Left colon (tissue), 2 donors: ENCODE data around the gene VGLL4. TPM values are rescaled to one million over a fixed set of nuclear protein-coding genes. Genes with fewer than 3 reads are reported as not detected.

Experiments used
- ATAC-seq: fragments of 200-7000 bp; cut with Tn5 transposase; one replicate; pipeline ENCODE4 v1.9.1; 2020; ENCODE audit warnings: mild to moderate bottlenecking, moderate library complexity
- DNase-seq, 2 donors: peaks; one replicate each; pipeline ENCODE4 v3.0.0-alpha.2; 2020
- intact Hi-C, 2 donors: fragments of 100-400 bp; cut with DNase I in 1 of 2; cut with micrococcal nuclease in 1 of 2; formaldehyde crosslinking; loops; one replicate each; pipeline versions ENCODE4 v1.11.2 to v1.14.0; 2022; cut with DNase I, micrococcal nuclease
- total RNA-seq, 2 donors: library from RNA; stranded (reverse); fragmentation: NEBNext Ultra II Directional; extraction: Animal tissue kit (Norgen Biotek cat#: 25700); gene quantifications; one replicate each; pipeline ENCODE4 v1.2.1, GENCODE V29; 2021
- donor health status: DM: no; HTN: no; CAD: no.
- donor health status: DM: yes; HTN: yes; CAD: no.

The VGLL4 gene
- total RNA-seq, 2 donors from 2014 or later, result 52.7 to 53.4 TPM

- ATAC-seq, result no peak
- intact Hi-C loops, result loop anchor here in 1 of 2 donors (10.0 kb wide), 1 partner anchor 71 kb away; no protein-coding TSS in a partner anchor
- DNase-seq, result no peak
Observed at GRCh38 chr3:11563159-11563864, 80.4 kb downstream of the VGLL4 start.

GRCh38 chr3:11562277-11562881 lies 81.3 kb downstream of the VGLL4 start:
- intact Hi-C loops, result loop anchor here in 1 of 2 donors (10.0 kb wide), 1 partner anchor 72 kb away; no protein-coding TSS in a partner anchor
- ATAC-seq (no peak), DNase-seq (no peak)

GRCh38 chr3:11560746-11561145 lies 83.0 kb downstream of the VGLL4 start:
- no peak for ATAC-seq
- intact Hi-C loops, result loop anchor here in 1 of 2 donors (10.0 kb wide), 1 partner anchor 74 kb away; no protein-coding TSS in a partner anchor
- DNase-seq, result no peak

GRCh38 chr3:11559816-11560633 lies 83.7 kb downstream of the VGLL4 start:
- intact Hi-C loops, result loop anchor here in 1 of 2 donors (10.0 kb wide), 1 partner anchor 75 kb away; no protein-coding TSS in a partner anchor

GRCh38 chr3:11558918-11559815 lies 84.5 kb downstream of the VGLL4 start:
- DNase-seq, result no peak
- no peak for ATAC-seq
- intact Hi-C loops, result no loop called here

More at GRCh38 chr3:11559816-11560633, 83.7 kb downstream of the VGLL4 start:
- DNase-seq, result no peak
- ATAC-seq, result no peak

GRCh38 chr3:11558411-11558903 lies 85.3 kb downstream of the VGLL4 start:
- ATAC-seq (no peak), DNase-seq (no peak)

GRCh38 chr3:11558002-11558401 lies 85.7 kb downstream of the VGLL4 start:
- intact Hi-C loops, result no loop called here
- no peak for DNase-seq
- ATAC-seq, result no peak

More at GRCh38 chr3:11558411-11558903, 85.3 kb downstream of the VGLL4 start:
- intact Hi-C loops, result no loop called here

- no peak for DNase-seq
- intact Hi-C loops, result no loop called here
- peak; percentile 65 for ATAC-seq
Observed at GRCh38 chr3:11556851-11557644, 86.7 kb downstream of the VGLL4 start.

- no peak for DNase-seq
- ATAC-seq, result no peak
- intact Hi-C loops, result no loop called here
Observed at GRCh38 chr3:11555881-11556633, 87.7 kb downstream of the VGLL4 start.

- ATAC-seq, result no peak
- intact Hi-C loops, result no loop called here
- DNase-seq, result no peak
Observed at GRCh38 chr3:11555211-11555782, 88.4 kb downstream of the VGLL4 start.

- intact Hi-C loops, result no loop called here
- DNase-seq (no peak), ATAC-seq (no peak)
Observed at GRCh38 chr3:11554666-11555065, 89.0 kb downstream of the VGLL4 start.

- no peak for DNase-seq
- ATAC-seq, result no peak
- intact Hi-C loops, result no loop called here
Observed at GRCh38 chr3:11554236-11554610, 89.5 kb downstream of the VGLL4 start.

- DNase-seq, result no peak
- ATAC-seq, result no peak
- intact Hi-C loops, result no loop called here
Observed at GRCh38 chr3:11553436-11554235, 90.1 kb downstream of the VGLL4 start.

- DNase-seq, result no peak
Observed at GRCh38 chr3:11552289-11553264, 91.1 kb downstream of the VGLL4 start.

GRCh38 chr3:11551036-11551435 lies 92.7 kb downstream of the VGLL4 start:
- ATAC-seq (no peak), DNase-seq (no peak)

More at GRCh38 chr3:11552289-11553264, 91.1 kb downstream of the VGLL4 start:
- intact Hi-C loops, result no loop called here
- ATAC-seq, result no peak

More at GRCh38 chr3:11551036-11551435, 92.7 kb downstream of the VGLL4 start:
- intact Hi-C loops, result no loop called here
